Activated CD8-positive, alpha-beta memory T cell treated with anti-CD3 and anti-CD28 coated beads for 24 hours (primary cell): ENCODE results near the gene RCAN3.
A peak's percentile ranks its signal among the peaks of the same experiment; 100 is the strongest.

Source experiments
- DNase-seq: peaks from one replicate; pipeline ENCODE4 v3.0.0-alpha.2; 2020

Gene RCAN3

DNA sequence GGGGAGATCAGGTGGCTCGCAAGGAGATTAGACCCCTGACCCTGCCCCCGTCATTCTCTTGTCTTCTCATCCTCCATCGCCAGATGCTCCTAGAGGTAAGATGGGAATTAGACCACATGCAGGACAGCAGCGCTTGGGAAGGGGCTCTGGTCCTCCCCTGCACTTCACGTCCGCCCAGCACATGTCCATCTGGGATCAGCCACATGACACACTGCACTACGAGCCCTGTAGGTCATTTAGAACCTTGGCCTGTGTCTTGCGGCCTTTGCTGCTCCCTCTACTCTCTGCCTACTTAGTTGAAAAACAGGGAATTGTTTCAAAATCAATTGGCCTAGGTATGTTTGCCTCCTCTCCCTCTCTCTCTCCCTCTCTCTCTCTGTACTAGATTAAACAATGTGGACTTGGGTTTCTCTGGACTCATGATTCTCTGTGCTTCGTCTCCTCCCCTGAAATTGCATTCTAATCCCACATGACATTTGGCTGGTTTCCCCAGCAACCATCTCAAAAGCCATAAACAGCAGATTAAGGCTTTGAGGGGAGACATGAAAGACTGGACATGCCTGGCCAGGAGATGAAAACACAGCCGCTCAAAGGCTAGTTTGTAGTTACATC is 49.4 kb downstream of the RCAN3 start:
- no peak for DNase-seq

DNA sequence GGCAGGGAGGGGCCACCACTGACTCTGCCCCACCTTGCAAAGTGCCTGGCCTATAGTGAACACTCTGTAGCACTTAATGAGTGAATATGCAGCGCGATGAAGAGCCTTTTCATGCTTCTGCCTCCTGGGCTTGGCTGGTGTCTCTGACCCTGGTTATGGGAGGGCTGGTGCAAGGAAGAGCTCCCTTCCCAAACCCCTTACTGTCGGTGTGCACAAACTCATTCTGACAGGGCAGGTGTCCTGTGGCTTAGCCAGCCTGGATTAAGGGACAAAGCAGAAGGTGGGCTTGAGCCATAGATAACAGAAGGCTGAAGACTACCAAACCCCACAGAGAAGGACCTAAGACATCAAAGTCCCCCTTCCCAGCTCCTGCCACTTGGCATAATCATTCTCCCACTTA is 51.3 kb downstream of the RCAN3 start:
- DNase-seq = no peak

DNA sequence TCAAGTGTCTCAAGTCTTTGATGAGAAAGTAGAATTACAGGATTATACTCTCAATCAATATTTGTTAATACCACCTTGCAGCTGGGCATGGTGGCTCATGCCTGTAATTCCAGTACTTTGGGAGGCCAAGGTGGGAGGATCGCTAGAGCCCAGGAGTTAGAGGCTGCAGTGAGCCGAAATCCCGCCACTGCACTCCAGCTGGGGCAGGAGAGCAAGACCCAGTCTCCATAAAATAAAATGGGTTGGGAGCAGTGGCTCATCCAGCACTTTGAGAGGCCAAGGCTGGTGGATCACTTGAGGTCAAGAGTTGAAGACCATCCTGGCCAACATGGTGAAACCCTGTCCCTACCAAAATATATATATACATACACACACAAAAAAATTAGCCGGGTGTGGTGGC is 52.1 kb downstream of the RCAN3 start:
- no peak for DNase-seq

DNA sequence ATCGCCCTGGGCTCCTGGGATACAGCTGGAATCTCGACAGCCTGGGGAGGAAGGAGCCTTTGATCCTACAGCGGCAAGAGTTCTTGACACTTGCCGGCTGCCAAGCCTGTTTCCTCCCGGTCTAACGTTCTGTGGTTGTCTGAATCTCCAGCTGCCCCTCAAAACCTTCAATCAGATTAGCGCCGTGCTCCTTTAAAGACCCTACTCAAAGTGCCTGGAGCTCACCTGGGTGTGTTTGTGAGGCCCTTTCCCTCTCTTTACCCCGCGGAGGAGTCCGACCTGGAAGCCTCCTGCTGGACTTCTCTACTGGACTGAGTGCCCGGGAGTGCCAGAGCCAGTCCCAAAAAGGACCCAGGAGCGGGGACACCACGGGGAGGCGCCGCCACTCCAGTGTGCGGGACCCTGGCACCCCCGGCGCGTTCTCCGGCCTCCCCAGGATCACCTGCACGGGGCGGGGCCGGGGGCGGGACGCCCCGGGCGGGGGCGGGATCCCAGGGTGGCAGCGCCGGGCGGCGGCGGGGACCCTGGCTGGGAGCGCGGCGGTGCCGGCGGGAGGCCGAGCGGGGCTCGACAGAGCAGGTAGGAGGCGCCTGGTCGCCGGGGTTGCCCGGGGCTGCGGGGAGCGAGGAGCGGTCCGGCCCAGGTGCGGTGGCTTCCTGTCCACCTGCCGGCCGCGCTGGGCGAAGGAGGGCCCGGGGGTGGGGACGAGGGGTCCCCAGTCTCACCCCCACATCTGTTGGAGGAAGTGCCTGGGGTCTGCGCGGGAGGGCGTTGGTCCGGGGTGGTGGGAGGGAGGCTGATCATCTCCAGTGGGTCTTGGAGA is 53.2 kb downstream of the RCAN3 start, which contains the start of gene NCMAP:
TSS of gene NCMAP (plus strand) at position 497 of the 823 bp plus-strand sequence. CDS start 39,344 bp downstream, outside the sequence.
- DNase-seq = peak; percentile 75

DNA sequence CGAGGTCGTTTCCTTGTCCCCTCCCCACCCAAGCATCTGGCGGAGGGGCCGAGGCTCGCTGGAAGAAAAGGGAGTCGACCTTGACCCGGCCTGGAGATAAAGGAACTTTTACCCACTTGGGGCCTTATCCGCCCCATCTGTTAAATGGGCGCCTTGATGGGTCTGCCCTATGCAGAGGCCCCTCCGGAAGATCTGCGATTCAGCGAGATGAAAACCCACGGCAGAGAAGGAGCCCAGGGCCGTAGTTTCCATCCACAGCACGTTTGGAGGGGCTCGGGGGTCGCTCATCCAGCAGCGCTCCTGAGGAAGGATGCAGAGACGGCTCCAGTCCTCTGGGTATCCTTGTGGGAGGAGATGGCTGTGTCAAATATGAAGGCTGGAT is 53.8 kb downstream of the RCAN3 start:
- DNase-seq = no peak

DNA sequence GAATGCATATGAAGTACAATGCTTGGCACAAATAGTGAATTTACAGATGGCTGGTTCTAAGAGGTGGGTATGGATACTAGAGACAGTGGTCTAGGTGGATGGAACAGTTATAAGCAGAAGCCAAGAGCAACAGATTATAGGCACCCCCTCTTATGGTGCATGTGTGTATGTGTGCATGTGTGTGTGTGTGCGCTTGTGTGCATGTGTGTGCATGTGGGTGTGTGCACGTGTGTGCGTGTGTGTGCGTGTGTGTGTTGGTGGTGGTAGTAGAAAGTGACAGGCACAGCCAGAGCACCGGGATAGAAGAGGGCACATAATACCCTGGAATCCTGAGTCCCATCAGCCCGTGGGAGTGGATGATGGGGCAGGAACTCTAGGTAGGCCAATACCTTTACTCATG is 54.6 kb downstream of the RCAN3 start:
- DNase-seq = no peak

DNA sequence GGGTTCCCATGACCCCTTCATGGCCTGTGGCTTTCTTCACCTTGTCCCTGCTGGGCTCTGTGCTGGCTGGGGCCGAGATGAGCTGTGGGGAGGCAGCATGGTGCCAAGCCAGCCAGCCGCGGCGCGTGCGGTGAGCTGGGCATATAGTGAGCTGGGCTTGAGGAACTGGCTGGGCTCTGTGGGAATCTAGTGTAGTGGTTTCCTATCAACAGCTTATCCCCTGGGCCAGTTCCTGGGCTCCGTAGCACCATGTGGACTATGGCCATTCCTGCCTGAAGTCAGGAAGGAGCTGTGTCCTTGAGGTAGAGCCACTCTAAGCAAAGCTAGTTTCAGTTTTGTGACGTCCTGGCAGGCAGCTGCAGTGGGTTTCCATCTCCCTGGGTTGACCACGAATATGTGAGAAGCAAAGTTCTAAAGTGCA is 55.1 kb downstream of the RCAN3 start:
- DNase-seq = no peak

DNA sequence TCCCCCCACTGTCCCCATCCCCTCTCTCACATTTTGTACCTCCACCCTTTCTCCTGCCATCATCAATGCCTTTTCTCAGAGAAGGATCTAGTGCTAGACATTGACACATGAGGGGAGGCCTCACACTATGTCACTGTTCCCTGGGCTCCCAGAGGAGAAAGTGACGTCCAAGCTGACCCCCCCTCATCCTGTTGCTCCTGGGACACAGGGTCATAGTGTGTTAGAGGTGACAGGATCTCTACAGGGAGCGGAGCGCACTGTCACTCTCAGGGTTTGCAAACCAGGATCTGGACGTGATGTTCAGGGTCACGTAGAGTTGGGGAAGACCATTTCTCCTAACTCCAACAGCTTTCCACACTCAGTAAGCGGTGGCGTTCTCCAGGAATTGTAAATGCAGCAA is 55.8 kb downstream of the RCAN3 start:
- DNase-seq = no peak

DNA sequence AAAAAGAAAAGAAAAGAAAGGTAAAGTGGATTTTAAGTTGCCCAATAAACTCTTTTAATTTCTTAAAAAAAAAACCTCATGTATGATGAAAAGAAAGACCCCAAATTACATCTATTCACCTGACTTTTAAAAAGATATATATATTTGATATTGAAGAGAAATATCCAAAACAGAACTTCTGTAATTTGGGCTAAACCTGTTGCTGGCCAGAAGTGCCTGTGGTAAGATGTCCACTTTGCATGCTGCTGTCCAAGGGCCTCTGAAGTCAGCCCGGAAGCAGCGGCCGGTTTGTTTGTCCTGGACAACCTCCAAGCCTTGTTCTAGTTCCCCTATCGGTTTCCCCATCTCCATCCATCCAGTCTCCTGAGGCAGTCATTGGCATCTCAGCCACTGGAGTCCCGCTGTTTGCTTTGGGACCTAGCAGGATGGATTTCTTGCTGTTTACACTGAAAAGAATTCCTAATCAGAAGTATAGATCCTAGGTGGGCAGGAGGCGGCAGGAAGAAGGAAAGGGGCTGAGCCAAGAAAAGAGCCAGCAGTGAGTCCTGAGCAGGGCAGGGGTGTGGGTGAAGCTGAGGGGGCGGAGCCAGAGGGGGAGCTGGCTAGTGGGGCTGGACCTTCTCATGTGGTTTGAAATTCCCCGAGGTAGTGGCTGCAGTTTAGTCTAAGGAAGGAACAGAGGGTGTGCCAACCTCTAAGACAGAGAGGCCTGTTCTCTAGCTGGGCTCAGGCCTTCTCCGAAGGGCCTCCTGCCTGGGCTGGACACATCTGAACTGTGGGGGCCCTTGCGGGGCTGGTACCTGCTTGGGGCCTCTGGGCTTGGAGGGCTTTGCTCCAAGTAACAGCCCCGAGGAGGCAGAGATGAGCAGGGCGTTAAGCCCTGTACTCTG is 56.5 kb downstream of the RCAN3 start:
- DNase-seq = no peak

DNA sequence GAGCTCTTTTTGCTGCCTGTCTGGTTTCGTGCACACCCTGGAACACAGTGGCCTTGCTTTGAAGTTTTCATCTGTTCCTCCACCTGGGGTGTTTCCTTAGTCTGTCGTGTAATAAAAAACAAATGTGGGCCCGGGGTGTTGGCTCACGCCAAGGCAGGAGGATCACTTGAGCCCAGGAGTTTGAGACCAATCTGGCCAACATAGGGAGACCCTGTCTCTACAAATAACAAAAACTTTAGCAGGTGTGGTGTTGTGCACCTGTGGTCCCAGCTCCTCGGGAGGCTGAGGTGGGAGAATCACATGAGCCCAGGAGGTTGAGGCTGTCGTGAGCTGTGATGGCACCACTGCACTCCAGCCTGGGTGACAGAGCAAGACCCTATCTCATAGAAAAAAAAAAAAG is 57.7 kb downstream of the RCAN3 start:
- no peak for DNase-seq

DNA sequence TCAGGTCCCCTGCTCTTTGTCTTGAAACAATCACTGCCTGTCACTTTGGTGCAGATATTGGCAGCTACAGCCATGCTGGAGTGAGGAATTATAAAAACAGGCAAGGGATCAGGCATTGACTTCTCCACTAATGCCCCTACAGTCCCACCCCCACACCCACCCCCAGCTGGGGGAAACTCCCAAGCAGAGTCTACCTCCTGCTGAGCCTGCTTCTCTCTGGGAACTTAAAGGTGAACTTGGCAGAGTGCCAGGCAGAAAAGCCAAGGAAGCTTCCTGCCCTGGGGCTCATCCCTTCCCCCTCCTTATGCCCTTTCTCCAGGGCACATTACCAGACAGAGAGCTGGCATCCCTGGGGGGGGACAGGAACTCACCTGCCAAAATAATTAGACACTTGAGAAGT is 60.0 kb downstream of the RCAN3 start:
- DNase-seq = no peak

DNA sequence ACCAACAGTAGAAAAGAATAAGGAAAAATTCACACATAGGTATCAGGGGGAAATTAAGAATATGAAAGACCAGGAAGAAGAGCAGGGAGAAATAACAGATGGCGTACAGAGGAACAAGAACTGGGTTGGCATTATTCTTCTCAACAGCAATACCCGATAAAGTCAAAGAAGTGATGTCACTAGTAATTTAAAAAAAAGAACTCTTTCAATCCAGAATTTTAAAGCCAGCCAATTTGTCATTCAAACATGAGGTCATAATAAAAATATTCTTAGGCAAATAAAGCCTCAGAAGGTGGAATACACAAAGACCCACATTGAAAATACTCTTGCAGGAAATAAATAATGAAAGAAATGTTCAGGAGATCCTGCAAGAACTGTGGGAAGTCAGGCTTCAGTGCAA is 62.1 kb downstream of the RCAN3 start:
- DNase-seq = no peak

DNA sequence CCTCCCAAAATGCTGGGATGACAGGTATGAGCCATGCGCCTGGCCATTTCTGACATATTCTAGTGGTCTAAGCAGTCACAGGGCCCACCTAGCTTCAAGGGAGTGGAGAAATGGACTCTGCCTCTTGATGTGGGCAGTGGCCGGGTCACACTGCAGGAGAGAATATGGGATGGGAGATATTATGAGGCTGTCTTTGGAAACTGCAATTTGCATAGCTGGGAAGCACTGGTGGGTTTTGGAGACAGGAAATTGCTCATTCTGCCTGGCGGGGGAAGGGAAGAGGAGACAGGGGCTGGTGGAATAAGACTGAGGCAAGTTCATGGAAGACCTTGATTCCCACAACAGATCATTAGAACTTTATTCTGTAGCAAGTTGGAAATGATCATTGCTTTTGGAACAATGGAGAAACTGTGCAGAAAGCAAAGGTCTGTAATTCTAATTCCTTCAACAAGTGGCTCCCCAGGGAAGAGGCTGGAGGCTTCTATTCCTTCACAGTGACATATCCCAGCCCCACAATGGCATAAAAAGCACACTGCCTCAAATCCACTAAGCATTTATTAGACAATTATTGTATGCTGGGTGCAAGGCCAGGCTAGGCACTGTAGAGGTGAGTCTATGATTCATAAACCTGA is 63.7 kb downstream of the RCAN3 start:
- no peak for DNase-seq

DNA sequence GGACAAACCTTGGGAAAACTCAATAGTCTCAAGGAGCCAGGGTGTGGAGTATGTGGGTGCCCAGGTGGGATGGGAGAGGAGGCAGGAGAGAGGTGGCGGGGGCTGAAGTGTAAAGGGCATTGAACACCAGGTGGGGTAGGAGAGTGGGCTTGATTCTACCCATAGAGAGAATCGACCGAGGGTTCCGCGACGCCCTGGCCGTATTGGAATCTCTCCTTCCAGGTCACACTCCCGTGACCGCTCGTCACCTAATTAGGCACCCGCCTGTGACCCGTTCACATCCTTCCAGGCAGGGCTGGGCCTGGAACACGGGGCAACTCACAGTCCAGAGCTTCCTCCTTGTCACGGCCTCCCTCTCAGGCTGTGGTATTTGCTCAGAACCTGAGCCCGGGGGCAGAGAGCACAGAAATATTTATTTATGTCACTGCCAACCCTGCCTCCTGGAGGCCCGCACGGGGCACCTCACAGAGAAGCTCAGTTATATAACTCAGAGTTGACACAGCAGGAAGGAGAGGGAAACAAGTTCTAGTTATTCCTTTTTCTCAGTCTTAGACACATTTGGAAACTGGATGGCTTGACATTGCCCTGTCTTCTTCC is 65.3 kb downstream of the RCAN3 start:
- DNase-seq = no peak

DNA sequence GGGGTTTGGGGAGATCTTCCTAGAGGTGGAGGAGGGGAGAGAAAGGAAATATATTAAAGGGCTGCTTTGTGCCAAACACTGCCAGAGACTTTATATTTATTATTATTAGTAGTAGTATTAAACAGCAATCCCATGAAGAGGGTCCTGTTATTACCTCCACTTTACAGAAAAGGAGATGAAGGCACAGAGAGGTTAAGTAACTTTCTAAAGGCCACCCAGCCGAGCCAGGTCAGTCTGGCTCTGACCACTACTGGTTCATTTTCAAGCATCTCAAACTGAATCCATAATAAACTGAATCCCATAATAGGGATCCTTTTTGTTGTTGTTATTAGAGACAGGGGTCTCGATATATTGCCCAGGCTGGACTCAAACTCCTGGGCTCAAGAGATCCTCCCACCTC is 65.8 kb downstream of the RCAN3 start:
- no peak for DNase-seq

DNA sequence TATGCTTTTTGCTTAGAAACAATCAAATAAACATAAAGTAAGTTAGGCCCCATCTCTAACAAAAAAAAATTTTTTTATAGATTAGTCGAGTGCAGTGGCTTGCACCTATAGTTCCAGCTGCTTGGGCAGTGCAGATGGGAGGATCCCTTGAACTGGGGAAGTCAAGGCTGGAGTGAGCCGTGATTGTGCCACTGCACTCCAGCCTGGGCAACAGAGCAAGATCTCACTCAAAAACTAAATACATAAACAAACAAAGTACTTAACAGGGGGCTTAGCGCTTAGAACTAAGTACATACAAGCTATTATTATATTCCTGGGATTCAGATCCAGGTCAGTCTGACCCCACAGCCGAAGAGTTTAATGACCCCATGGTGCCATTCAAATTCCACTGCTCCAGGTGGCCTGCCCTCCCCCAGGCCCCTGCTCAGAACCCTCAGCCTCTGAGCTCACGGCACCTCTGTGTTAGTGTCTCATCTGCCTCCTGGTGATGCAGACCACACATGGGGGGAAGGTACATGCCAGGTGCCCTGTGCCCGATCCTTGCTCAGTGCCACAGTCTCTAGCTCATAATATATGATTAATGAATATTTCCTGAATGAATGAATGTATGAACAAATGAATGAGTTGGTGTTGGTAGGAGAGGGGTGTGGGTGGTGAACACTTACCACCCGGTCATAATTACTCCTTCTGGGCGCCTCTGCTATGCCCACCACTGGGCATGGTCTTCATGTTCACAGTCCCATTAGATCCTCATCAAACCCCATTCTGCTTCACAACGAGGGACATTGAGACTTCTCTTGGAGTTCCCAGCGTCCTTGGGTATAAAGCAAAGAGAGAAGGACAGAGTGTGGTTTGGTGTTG is 67.9 kb downstream of the RCAN3 start:
- no peak for DNase-seq

DNA sequence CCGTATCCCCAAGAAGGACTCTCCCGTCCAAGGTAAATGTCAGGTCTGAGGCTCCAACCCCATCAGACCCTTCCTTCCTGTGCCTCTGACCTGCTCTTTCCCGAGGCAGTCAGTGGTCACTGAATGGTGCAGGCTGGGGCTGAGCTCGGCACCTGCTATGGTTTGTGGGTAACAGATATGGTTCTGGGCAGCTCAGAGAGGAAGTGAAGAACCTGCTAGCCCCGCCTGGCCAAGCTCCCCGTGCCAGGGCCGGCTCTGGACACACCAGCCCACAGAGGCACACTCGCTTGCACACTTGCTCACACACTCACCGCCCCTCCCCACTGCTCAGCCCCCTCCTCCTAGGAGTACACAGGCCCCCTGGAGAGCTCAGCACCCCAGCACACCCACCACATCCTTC is 69.7 kb downstream of the RCAN3 start:
- DNase-seq = no peak

DNA sequence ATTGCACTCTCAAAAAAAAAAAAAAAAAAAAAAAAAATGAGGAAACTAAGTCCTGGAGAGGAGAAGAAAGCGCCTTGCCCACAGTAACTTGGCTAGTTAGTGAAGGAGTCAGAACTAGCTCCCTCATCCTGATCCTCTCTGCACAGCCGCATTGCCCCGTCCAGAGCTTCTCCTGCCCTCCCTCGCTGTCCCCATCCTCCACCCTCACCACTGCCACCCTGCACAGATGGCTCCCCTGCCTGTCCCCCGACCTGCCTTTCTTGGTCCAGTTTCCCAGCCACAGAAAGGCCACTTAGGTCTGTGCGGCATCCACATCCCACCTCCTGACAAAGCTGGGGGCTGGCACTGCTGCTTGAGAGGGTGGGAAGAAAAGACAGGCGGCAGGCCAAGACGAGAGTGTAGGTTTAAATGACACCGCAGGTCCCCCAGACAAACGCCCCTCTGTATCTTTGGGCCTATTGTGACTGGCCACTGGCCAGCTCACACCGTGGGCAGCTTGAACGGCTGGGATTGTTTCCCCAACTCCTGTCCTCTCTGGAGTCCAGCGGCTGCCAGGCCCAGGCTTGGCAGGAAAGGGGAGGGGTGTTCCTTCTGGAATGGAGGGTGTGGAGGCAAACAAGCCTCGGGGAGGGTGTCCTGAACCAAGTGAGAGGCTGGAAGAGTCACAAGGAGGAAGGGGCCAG is 73.4 kb downstream of the RCAN3 start:
- no peak for DNase-seq

DNA sequence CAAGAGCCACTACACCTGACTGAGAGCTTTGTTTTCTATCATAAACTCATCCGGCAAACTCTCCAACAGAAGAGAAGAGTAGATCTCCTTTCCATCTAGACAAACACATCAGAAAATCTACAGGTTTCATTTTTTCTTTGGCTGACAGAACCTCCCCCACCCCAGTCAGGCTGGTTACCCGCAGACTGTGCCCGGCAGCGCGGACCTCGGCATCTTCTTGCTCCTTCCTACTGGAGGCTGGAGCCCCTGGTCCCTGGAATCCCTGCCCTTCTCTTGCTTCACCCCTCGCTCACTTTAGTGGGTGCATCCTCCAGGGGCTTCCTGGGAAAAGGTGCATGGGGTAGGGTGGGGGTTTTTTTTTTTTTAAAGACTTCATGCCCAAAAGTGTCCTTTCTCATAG is 76.2 kb downstream of the RCAN3 start:
- no peak for DNase-seq

DNA sequence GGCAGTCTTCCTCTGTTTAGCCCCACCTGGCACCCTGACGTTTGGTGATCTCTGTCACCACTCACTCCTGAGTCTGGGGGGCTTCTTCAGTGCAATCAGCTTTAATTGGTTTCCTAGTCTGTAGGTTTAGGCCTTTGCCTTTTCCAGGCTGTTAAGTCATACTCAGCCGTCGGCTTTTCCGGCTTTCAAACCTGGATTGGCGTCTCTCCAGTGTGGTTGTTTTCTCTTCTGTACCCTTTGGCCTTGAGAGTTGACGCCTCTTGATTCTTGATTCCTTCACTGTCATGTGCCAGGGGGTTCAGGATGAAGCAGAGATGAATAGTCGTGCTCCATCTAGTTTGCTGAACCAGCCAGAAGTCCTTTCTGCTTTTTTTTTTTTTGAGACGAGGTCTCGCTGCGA is 78.1 kb downstream of the RCAN3 start:
- DNase-seq = no peak

DNA sequence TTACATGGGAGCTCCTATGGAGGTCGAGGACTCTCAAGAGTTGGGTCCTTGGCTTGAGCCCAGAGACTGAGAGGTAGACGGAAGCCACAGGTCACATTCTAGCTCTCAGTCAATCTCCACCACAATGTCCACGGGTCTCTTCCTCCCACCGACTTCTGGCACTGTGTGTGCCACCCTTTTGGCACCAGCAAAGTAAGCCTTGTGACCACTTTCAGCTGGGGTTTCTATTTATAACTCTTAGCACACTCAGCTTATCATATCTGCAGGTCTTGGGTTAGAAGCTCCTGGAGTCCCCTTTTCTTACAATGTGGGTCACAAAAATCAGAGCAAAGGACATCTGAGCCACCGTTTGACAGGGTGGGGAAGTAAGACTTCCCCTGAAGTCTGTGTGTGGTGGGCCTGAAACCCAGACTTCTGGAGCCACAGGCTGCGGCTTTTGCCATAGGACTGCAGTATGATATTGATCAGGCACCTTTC is 81.6 kb downstream of the RCAN3 start:
- DNase-seq = no peak
